Measurements from ENCODE around the gene MT1G.

The MT1G gene

DNA sequence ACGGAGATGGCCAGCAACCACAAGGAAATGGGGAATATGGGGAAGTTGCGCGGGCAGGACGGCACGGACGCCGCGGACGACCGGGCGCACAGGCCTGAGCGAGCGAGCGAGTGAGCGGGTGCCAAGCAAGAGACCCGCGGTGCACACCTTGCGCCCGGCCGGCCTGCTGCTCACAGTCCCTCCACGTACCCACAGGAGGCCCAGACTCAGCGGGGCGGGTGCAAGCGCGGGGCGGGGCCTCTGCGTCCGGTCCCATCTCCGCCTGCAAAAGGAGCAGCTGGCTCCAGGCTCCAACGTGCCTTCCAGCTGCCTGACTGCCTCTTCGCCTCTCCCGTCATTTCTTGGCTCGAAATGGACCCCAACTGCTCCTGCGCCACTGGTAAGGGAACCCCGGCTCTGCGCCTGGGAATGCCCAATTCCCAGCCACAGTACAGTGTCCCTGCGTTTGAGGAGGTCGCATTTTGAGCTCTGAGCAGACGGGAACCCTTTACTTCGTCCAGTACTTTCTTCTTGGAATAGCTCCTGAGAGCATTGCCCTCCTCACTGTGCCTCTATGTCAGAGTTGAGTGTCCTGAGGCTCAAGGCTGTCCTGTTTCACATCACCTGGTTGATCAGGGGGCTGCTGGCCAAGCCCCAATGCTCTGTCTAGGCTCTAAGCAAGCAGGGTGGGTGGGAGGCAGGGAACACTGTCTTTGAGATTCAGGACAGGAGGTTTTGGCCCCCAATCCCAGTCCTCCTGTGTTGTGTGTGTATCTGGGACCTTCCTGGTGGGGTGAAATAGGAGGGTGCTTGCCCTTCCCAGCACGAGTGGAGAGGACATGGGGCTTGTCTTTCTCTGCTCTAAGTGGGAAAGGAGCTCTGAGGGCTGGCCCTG, 50.4 kb downstream of the MT1G start:
- no peak for DNase-seq (ENCODE audit: low read depth)
